Measurements from ENCODE around the gene KRTAP5-10. TPM values are rescaled to one million over a fixed set of nuclear protein-coding genes. Genes with fewer than 3 reads are reported as not detected.
"Not testable (repeated sequence)": the region's sequence is repeated elsewhere in the genome, so short reads cannot be mapped to it uniquely, and the experiment has no call there.

The KRTAP5-10 gene
- total RNA-seq, 1 donor from 2014 or later: not detected

DNA sequence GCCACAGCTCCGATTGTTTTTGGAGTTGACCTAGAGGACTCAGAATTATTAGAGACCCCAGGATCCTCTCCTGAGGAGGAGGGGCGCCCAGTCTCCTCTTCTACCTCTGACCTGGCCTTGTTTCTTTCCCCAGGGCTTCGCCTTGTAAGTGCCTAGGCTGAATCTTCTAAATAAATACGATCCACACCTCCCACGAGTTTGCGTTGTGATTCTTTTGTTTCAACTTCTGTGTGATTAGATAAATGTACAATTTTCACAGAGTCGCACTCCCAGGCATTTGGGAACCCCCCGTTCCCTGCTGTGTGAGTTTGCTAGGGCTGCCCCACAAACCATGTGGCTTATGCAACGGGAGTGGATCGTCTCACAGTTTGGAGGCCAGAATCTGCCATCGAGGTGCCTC, 26.3 kb upstream of the KRTAP5-10 start:
- no peaks in the 10 kb centered on the region for H3K4me1 ChIP-seq
- H3K36me3 Mint-ChIP-seq: no peaks in the 10 kb centered on the region
- no peak overlapping the region for H2AFZ ChIP-seq (replicated peaks)
- H3K27ac ChIP-seq: no peak overlapping the region
- peaks cover 5% of the 10 kb centered on the region for H3K9me3 Mint-ChIP-seq
- H3K4me3 Mint-ChIP-seq: no peak overlapping the region
- no peaks in the 10 kb centered on the region for H3K79me2 ChIP-seq (ENCODE audit: low read depth)
- peaks cover 9% of the 10 kb centered on the region for H3K27me3 Mint-ChIP-seq (ENCODE audit: insufficient read depth, low read depth)
- H4K20me1 ChIP-seq (ENCODE audit: low read depth): no peaks in the 10 kb centered on the region
- no peak for DNase-seq (ENCODE audit: low spot score)
- H3K4me3 ChIP-seq: no peak overlapping the region
- no peaks in the 10 kb centered on the region for H3K27me3 ChIP-seq
- H3K4me2 ChIP-seq: no peak overlapping the region
- no peak overlapping the region for H3K27ac Mint-ChIP-seq
- H3K4me1 Mint-ChIP-seq: peaks cover 14% of the 10 kb centered on the region
- no peaks in the 10 kb centered on the region for H3F3A ChIP-seq (ENCODE audit: low read depth)
- no peak overlapping the region for H3K9ac ChIP-seq
- H3K9me3 ChIP-seq (ENCODE audit: low read depth): no peaks in the 10 kb centered on the region
- TF ChIP-seq EZH2 (IDR thresholded peaks at IDR 0.05) (no peak), EZH2phosphoT487 (IDR thresholded peaks at IDR 0.05) (no peak)
- TF ChIP-seq, protein P1, sequence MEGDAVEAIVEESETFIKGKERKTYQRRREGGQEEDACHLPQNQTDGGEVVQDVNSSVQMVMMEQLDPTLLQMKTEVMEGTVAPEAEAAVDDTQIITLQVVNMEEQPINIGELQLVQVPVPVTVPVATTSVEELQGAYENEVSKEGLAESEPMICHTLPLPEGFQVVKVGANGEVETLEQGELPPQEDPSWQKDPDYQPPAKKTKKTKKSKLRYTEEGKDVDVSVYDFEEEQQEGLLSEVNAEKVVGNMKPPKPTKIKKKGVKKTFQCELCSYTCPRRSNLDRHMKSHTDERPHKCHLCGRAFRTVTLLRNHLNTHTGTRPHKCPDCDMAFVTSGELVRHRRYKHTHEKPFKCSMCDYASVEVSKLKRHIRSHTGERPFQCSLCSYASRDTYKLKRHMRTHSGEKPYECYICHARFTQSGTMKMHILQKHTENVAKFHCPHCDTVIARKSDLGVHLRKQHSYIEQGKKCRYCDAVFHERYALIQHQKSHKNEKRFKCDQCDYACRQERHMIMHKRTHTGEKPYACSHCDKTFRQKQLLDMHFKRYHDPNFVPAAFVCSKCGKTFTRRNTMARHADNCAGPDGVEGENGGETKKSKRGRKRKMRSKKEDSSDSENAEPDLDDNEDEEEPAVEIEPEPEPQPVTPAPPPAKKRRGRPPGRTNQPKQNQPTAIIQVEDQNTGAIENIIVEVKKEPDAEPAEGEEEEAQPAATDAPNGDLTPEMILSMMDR (IDR thresholded peaks at IDR 0.05): no peak
- H3K36me3 ChIP-seq: no peaks in the 10 kb centered on the region

DNA sequence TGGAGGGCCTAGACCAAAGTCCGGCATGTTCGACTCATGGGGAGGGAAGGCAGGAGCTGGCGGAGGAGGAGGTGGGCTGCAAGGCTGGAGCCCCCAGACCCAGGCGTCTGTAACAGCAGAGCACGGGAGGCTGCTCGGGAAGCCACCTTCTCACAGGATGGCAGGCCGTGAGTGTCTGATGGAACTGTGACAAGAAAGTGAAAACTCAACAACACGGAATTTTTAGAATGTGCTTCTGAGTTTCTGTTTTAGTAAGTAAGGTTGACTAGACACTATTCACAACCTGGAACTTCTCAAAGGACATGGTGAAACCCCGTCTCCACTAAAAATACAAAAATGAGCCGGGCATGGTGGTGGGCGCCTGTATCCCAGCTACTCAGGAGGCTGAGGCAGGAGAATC, 25.4 kb upstream of the KRTAP5-10 start:
- not testable (repeated sequence) for H3K4me3 Mint-ChIP-seq; H2AFZ ChIP-seq (replicated peaks); H3K9me3 Mint-ChIP-seq; H3K9ac ChIP-seq; H3K36me3 ChIP-seq; DNase-seq (ENCODE audit: low spot score); H3K27me3 Mint-ChIP-seq (ENCODE audit: insufficient read depth, low read depth); H3K9me3 ChIP-seq (ENCODE audit: low read depth); H3F3A ChIP-seq (ENCODE audit: low read depth); H3K4me3 ChIP-seq; H3K36me3 Mint-ChIP-seq; H3K4me1 ChIP-seq; H3K79me2 ChIP-seq (ENCODE audit: low read depth); H3K4me2 ChIP-seq; H3K27ac Mint-ChIP-seq; H4K20me1 ChIP-seq (ENCODE audit: low read depth); H3K27me3 ChIP-seq; H3K27ac ChIP-seq
- H3K4me1 Mint-ChIP-seq: peaks cover 24% of the 10 kb centered on the region

DNA sequence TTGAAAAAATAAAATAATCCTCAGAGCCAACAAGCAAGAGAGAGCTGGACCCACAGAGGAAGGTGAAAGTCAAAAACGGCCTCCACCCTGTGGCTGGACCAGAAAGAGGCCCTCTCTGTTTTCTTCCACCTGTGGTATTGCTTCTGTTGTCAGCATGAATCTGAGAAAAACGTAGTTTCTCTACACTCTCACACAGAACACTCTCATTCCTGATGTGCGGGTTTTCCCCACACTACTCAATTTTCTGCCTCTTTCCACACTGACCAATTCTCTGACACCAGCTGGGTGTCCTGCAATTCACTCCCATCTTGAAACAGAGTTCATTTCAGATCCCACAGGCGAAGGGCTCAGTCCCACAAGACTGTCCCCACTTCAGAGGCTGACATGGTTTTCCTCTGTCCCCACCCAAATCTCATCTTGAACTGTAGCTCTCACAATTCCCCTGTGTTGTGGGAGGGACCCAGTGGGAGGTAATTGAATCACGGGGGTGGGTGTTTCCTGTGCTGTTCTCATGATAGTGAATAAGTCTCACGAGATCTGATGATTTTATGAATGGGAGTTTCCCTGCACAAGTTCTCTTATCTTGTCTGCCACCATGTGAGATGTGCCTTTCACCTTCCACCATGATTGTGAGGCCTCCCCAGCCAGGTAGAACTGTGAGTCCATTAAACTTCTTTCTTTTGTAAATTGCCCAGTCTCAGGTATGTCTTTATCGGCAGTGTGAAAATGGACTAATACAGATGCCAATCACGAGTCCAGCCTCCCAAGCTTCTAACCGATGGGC, 24.6 kb upstream of the KRTAP5-10 start:
- H3K4me2 ChIP-seq; H3K9me3 Mint-ChIP-seq; H2AFZ ChIP-seq (replicated peaks); H3K79me2 ChIP-seq (ENCODE audit: low read depth); H3K4me1 ChIP-seq; H3K36me3 Mint-ChIP-seq; H4K20me1 ChIP-seq (ENCODE audit: low read depth); H3K9ac ChIP-seq; H3K27me3 Mint-ChIP-seq (ENCODE audit: insufficient read depth, low read depth); H3K4me3 ChIP-seq; H3K27ac ChIP-seq; H3K27me3 ChIP-seq; H3K36me3 ChIP-seq; DNase-seq (ENCODE audit: low spot score); H3K9me3 ChIP-seq (ENCODE audit: low read depth); H3F3A ChIP-seq (ENCODE audit: low read depth); H3K4me3 Mint-ChIP-seq: not testable (repeated sequence)
- Mint-ChIP-seq H3K4me1 (peaks cover 29% of the 10 kb centered on the region), H3K27ac (peak overlapping the region; percentile 7)

DNA sequence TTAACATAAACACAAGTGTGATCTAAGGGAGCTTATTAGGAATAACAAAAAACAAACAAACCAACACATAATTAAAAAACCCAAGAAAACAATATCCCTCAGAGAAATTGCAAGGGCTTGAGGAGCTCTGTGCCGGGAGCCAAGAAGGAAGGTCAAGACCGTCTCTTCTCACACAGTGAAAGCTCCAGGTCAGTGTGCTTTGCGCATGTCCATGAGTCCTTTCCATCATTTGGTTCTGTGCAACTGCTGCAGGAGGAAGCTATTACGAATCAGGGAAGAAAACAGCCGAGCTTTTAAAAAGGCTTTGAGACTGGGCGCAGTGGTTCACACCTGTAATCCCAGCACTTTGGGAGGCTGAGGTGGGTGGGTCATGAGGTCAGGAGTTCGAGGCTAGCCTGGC, 23.0 kb upstream of the KRTAP5-10 start:
- Histone ChIP-seq H3K9ac (no peak overlapping the region), H3K27me3 (no peaks in the 10 kb centered on the region), H3F3A (ENCODE audit: low read depth) (no peaks in the 10 kb centered on the region), H4K20me1 (ENCODE audit: low read depth) (no peaks in the 10 kb centered on the region), H3K4me3 (no peak overlapping the region), H3K36me3 (no peaks in the 10 kb centered on the region), H3K27ac (no peak overlapping the region), H3K4me2 (no peak overlapping the region), H3K4me1 (no peaks in the 10 kb centered on the region), H3K9me3 (ENCODE audit: low read depth) (no peaks in the 10 kb centered on the region), H2AFZ (replicated peaks) (no peak overlapping the region), H3K79me2 (ENCODE audit: low read depth) (no peaks in the 10 kb centered on the region)
- Mint-ChIP-seq H3K4me1 (peaks cover 29% of the 10 kb centered on the region), H3K36me3 (peaks cover 4% of the 10 kb centered on the region), H3K9me3 (peaks cover 14% of the 10 kb centered on the region), H3K27me3 (ENCODE audit: insufficient read depth, low read depth) (peaks cover 13% of the 10 kb centered on the region), H3K27ac (no peak overlapping the region), H3K4me3 (no peak overlapping the region)
- no peak for DNase-seq (ENCODE audit: low spot score)
- TF ChIP-seq EZH2phosphoT487 (IDR thresholded peaks at IDR 0.05) (no peak), EZH2 (IDR thresholded peaks at IDR 0.05) (no peak)
- TF ChIP-seq, protein P1 (IDR thresholded peaks at IDR 0.05): no peak
